Measurements from ENCODE around the gene RAB40B.

Gene RAB40B

DNA sequence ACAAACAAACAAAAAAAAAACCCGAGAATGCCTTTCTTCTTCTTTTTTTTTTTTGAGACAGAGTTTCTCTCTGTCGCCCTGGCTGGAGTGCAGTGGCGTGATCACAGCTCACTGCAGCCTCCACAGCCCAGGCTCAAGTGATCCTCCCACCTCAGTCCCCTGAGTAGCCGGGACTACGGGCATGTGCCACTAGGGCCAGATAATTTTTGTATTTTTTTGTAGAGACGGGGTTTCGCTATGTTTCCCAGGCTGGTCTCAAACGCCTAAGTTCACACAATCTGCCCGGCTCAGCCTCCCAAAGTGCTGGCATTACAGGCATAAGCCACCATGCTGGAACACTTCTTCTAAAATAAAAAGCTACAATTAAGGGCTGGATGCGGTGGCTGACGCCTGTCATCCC lies 33.3 kb downstream of the RAB40B start:
- Histone ChIP-seq H3K4me3 (ENCODE audit: extremely low read depth, insufficient read depth, low read length, poor library complexity, severe bottlenecking) (no peak overlapping the region), H3K4me1 (ENCODE audit: control insufficient read depth, insufficient read depth, low read length, poor library complexity, severe bottlenecking) (peaks cover 12% of the 10 kb centered on the region), H3K36me3 (ENCODE audit: control insufficient read depth, insufficient read depth, low read length) (no peaks in the 10 kb centered on the region), H3K27ac (ENCODE audit: low read depth, low read length, severe bottlenecking) (no peak overlapping the region), H3K9me3 (ENCODE audit: control insufficient read depth, low read length) (no peaks in the 10 kb centered on the region)
- whole genome bisulfite sequencing, 2 experiments (ENCODE audit: insufficient coverage in 2 of 2): 95% methylated on average over 6 to 10 of the region's 11 CpGs

DNA sequence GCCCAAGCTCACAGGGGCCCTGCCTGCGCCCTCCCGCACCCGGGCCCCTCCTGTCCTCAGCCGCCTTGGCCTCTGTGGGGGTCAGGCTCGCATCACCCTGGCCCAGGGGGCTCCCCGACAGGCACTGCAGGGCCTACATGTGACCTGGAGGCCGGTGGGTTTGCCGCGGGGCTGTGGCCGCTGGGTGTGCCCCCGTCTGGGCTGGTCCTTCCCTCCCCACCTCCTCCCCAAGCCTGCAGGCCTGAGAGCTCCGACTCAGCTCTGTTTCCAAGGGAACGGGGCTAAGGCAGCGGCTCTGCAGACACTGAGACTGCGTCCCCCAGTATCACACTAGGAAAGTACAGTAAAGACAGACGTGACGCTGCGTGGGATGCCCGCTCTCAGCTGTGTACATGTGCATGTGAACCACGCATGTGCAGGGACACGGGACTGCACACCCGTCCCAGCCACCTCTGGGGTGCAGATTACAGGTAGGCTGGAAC lies 33.8 kb downstream of the RAB40B start:
- no peaks in the 10 kb centered on the region for H3K9me3 ChIP-seq (ENCODE audit: control insufficient read depth, low read length)

DNA sequence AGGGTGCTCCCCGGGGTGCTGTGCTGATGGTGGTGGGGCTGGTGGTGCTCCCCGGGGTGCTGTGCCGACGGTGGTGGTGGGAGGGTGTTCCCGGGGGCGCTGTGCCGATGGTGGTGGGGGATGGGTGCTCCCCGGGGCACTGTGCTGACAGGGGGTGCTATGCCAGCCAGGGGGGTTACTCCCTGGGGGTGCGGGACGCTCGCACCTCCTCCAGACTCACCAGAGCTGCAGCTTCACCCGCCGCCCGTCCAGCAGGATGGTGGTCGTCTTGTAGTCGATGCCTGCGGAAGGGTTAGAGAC lies 34.3 kb downstream of the RAB40B start:
- H3K9me3 ChIP-seq (ENCODE audit: control insufficient read depth, low read length): no peaks in the 10 kb centered on the region
- no peak overlapping the region for H3K27ac ChIP-seq (ENCODE audit: low read depth, low read length, severe bottlenecking)
- peaks cover 12% of the 10 kb centered on the region for H3K4me1 ChIP-seq (ENCODE audit: control insufficient read depth, insufficient read depth, low read length, poor library complexity, severe bottlenecking)
- WGBS, 2 experiments (ENCODE audit: insufficient coverage in 2 of 2): 93 to 95% methylated on average over 6 to 9 of the region's 17 CpGs
- no peak overlapping the region for H3K4me3 ChIP-seq (ENCODE audit: extremely low read depth, insufficient read depth, low read length, poor library complexity, severe bottlenecking)
- H3K36me3 ChIP-seq (ENCODE audit: control insufficient read depth, insufficient read depth, low read length): no peaks in the 10 kb centered on the region

More for the DNA sequence above, 33.8 kb downstream of the RAB40B start:
- Histone ChIP-seq H3K4me3 (ENCODE audit: extremely low read depth, insufficient read depth, low read length, poor library complexity, severe bottlenecking) (no peak overlapping the region), H3K36me3 (ENCODE audit: control insufficient read depth, insufficient read depth, low read length) (no peaks in the 10 kb centered on the region), H3K27ac (ENCODE audit: low read depth, low read length, severe bottlenecking) (no peak overlapping the region), H3K4me1 (ENCODE audit: control insufficient read depth, insufficient read depth, low read length, poor library complexity, severe bottlenecking) (peaks cover 12% of the 10 kb centered on the region)
- WGBS, 2 experiments (ENCODE audit: insufficient coverage in 2 of 2): 74 to 85% methylated on average over 16 to 22 of the region's 22 CpGs

DNA sequence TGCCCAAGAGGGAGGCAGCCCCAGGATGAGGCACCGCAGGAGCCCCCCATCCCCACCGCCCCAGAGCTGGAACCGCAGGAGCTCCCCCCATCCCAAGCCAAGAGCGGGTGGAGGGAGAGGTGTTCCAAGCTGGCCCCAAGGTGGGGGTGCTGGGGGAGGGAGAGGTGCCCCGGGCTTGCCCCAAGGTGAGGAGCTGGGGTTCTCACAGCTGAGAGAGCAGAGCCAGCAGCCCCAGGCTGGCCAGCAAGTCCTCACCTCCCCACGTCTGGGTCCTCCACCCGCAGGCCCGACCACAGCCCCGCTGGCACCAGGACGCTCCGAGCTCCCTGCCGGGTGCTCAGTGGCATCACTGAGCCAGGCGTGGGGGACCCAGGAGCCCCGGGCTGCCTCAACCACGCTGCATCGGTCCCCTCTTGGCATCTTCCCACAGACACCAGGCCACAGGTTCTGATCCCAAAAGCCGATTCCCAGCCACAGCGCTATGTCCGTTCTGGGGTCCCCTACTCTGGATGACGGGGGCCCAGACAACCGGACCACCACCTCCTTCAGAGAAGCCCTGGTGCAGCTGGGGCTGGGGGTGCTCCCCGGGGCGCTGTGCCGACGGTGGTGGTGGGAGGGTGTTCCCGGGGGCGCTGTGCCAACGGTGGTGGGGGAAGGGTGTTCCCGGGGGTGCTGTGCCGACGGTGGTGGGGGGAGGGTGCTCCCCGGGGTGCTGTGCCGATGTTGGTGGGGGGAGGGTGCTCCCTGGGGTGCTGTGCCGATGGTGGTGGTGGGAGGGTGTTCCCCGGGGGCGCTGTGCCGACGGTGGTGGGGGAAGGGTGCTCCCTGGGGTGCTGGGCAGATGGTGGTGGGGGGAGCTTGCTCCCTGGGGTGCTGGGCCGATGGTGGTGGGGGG lies 34.9 kb downstream of the RAB40B start:
- Histone ChIP-seq H3K36me3 (ENCODE audit: control insufficient read depth, insufficient read depth, low read length) (no peaks in the 10 kb centered on the region), H3K27ac (ENCODE audit: low read depth, low read length, severe bottlenecking) (no peak overlapping the region), H3K4me1 (ENCODE audit: control insufficient read depth, insufficient read depth, low read length, poor library complexity, severe bottlenecking) (peaks cover 10% of the 10 kb centered on the region), H3K9me3 (ENCODE audit: control insufficient read depth, low read length) (no peaks in the 10 kb centered on the region), H3K4me3 (ENCODE audit: extremely low read depth, insufficient read depth, low read length, poor library complexity, severe bottlenecking) (no peak overlapping the region)
- WGBS, 2 experiments (ENCODE audit: insufficient coverage in 2 of 2): 96 to 97% methylated on average over 18 to 21 of the region's 39 CpGs

DNA sequence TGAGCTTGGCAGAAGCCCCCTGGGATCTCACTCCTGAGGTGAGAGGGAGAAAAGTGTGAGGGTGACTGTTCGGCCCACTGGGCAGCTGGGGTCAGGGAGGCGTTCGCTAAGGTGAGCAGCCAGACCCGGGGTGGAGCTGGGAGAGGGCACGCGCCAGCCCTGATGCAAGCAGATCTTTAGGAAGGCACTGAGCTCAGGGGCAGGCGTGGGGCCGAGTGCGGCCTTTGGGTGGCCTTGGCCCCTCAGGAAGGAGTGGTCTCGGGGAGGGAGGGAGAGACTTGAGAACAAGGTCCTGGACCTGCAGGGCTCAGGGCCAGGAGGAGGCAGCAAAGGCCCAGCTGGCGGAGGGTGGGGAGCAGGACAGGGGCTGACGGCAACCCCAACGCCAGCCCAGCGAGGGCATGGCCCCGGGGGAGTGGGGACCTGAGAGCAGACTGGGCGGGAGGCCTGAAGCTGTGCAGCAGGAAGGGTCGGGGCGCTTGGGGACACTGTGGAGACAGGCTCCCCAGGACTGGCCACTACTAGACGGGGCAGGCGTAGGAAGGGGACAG lies 35.7 kb downstream of the RAB40B start:
- Histone ChIP-seq H3K4me3 (ENCODE audit: extremely low read depth, insufficient read depth, low read length, poor library complexity, severe bottlenecking) (no peak overlapping the region), H3K4me1 (ENCODE audit: control insufficient read depth, insufficient read depth, low read length, poor library complexity, severe bottlenecking) (peaks cover 9% of the 10 kb centered on the region), H3K36me3 (ENCODE audit: control insufficient read depth, insufficient read depth, low read length) (no peaks in the 10 kb centered on the region), H3K9me3 (ENCODE audit: control insufficient read depth, low read length) (no peaks in the 10 kb centered on the region), H3K27ac (ENCODE audit: low read depth, low read length, severe bottlenecking) (no peak overlapping the region)
- 92 to 95% methylated on average over 19 to 20 of the region's 20 CpGs for WGBS, 2 experiments (ENCODE audit: insufficient coverage in 2 of 2)

DNA sequence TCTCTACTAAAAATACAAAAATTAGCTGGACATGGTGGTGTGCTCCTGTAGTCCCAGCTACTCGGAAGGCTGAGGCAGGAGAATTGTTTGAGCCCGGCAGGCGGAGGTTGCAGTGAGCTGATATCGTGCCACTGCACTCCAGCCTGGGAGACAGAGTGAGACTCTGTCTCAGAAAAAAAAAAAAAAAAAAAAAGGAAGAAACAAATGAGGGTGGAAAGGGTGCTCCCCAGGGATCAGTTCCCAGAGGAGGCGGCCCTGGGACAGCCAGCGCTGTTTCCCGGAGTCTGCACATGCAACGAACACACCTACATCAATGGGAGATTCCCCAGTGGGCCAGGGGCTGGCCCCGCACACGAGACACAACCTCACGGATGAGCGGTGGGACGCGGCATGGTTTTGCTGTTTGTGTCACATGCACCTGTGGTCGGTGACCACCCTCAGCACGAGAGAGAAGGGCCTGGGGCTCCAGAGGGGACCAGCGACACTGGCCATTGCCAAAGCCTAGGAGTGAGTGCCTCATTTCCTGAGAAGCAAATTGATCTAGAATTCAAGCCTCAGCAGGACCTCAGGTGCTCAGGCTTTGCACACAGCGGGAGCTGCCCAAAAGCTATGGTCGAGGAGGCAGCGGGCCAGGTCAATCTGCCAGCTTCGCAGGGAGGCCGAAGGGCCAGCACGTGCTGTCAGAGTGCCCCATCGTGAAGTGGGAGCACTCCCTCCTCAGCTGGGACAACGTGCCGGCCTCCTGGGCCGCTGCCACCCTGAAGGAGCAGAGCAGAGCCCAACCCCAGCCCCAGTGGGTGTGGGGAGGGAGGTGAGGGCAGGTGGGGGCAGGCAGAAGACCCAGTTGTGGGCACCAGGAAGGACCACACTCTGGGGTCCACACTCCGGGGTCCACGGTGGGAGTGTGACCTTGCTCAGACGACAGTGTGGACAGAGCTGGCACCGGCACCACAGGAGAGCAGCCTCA lies 36.5 kb downstream of the RAB40B start:
- 83 to 85% methylated on average over 28 to 29 of the region's 31 CpGs for WGBS, 2 experiments (ENCODE audit: insufficient coverage in 2 of 2)
- H3K9me3 ChIP-seq (ENCODE audit: control insufficient read depth, low read length): no peaks in the 10 kb centered on the region
- no peak overlapping the region for H3K4me3 ChIP-seq (ENCODE audit: extremely low read depth, insufficient read depth, low read length, poor library complexity, severe bottlenecking)
- no peaks in the 10 kb centered on the region for H3K36me3 ChIP-seq (ENCODE audit: control insufficient read depth, insufficient read depth, low read length)
- H3K4me1 ChIP-seq (ENCODE audit: control insufficient read depth, insufficient read depth, low read length, poor library complexity, severe bottlenecking): peaks cover 9% of the 10 kb centered on the region
- no peak overlapping the region for H3K27ac ChIP-seq (ENCODE audit: low read depth, low read length, severe bottlenecking)

DNA sequence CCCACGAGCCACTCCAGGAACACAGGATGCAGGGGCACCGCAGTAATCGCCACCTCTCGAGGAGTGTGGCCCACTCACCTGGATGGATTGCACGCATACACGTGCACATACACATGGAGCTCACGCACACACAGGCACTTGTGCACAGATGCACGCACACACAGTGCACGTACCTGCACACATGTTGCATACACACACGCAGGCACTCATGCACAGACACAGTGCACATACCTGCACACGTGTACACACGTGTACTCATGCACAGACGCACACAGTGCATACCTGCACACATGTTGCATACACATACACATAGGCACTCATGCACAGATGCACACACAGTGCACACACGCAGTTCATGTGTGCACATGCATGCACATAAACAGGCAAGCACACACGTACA lies 38.6 kb downstream of the RAB40B start:
- H3K4me3 ChIP-seq (ENCODE audit: extremely low read depth, insufficient read depth, low read length, poor library complexity, severe bottlenecking): no peak overlapping the region
- peaks cover 6% of the 10 kb centered on the region for H3K4me1 ChIP-seq (ENCODE audit: control insufficient read depth, insufficient read depth, low read length, poor library complexity, severe bottlenecking)
- no peak overlapping the region for H3K27ac ChIP-seq (ENCODE audit: low read depth, low read length, severe bottlenecking)
- no peaks in the 10 kb centered on the region for H3K36me3 ChIP-seq (ENCODE audit: control insufficient read depth, insufficient read depth, low read length)
- no peaks in the 10 kb centered on the region for H3K9me3 ChIP-seq (ENCODE audit: control insufficient read depth, low read length)
- WGBS, 2 experiments (ENCODE audit: insufficient coverage in 2 of 2): 89 to 93% methylated on average over 15 of the region's 15 CpGs

DNA sequence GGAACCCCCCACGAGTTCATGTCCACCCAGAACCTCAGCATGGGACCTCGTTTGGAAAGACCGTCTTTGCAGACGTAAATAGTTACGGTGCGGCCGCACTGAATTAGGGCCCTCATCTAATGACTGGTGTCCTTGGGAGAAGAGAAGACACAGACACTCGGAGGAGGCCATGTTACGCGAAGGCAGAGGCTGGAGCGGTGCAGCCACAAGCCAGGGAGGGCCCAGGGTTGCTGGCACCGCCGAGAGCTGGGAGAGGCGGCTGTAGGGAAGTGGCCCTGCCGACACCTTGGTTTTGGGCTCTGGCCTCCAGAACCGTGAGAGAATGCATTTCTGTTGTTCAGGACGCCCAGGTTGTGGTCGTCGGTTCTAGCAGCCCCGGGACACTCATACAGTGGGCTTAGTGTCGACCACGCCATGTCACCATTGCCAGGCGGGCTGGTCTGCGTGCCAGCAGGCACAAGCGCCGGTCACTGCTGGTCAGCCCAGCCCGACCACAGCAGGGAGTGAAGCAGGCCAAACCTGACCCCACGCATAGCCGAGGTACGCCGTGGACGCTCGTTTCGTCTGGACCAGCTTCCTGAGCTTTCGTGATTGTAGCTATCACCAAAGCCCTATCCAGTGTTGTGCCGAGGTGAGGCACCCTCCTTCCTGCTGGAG lies 39.6 kb downstream of the RAB40B start:
- Histone ChIP-seq H3K4me3 (ENCODE audit: extremely low read depth, insufficient read depth, low read length, poor library complexity, severe bottlenecking) (no peak overlapping the region), H3K4me1 (ENCODE audit: control insufficient read depth, insufficient read depth, low read length, poor library complexity, severe bottlenecking) (no peaks in the 10 kb centered on the region), H3K9me3 (ENCODE audit: control insufficient read depth, low read length) (no peaks in the 10 kb centered on the region), H3K27ac (ENCODE audit: low read depth, low read length, severe bottlenecking) (no peak overlapping the region), H3K36me3 (ENCODE audit: control insufficient read depth, insufficient read depth, low read length) (no peaks in the 10 kb centered on the region)
- 91 to 93% methylated on average over 36 of the region's 36 CpGs for WGBS, 2 experiments (ENCODE audit: insufficient coverage in 2 of 2)

DNA sequence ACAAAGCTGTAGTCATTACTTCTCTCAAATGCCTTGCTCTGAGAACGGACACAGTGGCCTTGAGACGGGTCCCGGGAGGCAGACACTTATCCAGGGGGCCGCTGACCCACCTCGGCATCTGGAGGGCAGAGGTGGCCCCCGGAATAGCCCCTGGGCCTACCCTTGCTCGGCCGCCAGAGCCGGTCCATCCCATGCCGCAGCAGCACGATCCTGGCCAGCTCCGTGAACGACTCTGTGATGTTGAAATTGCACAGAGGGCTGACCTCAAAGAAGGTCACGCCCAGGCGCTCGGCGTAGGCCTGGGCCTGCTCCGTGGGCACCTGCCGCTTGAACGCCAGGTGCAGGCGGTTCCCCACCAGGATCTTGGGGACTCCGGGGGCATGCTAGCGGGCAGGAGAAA lies 40.2 kb downstream of the RAB40B start:
- no peaks in the 10 kb centered on the region for H3K4me1 ChIP-seq (ENCODE audit: control insufficient read depth, insufficient read depth, low read length, poor library complexity, severe bottlenecking)
- H3K27ac ChIP-seq (ENCODE audit: low read depth, low read length, severe bottlenecking): no peak overlapping the region
- H3K36me3 ChIP-seq (ENCODE audit: control insufficient read depth, insufficient read depth, low read length): no peaks in the 10 kb centered on the region
- no peaks in the 10 kb centered on the region for H3K9me3 ChIP-seq (ENCODE audit: control insufficient read depth, low read length)
- 93 to 97% methylated on average over 22 of the region's 23 CpGs for WGBS, 2 experiments (ENCODE audit: insufficient coverage in 2 of 2)
- no peak overlapping the region for H3K4me3 ChIP-seq (ENCODE audit: extremely low read depth, insufficient read depth, low read length, poor library complexity, severe bottlenecking)

DNA sequence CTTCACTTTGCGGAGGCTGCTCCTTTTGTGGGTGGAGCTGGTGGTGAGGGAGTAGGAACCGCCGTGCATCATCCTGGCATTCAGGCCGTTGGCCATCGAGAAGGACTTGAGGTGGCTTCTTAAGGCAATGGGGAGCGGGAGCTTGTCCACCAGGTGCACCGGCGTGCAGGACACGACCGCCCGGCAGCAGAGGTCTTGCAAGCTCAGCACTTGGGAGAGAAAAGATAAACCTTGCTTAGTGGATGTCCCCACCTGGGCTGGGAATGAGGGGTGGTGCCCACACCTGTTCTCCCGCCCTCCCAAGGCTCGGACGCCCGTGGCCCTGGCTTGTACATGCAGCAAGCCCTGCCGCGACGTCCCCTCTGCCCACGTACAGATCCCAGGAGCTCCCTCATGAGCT lies 40.6 kb downstream of the RAB40B start:
- 95 to 96% methylated on average over 19 of the region's 19 CpGs for WGBS, 2 experiments (ENCODE audit: insufficient coverage in 2 of 2)
- no peak overlapping the region for H3K27ac ChIP-seq (ENCODE audit: low read depth, low read length, severe bottlenecking)
- H3K4me3 ChIP-seq (ENCODE audit: extremely low read depth, insufficient read depth, low read length, poor library complexity, severe bottlenecking): no peak overlapping the region
- H3K4me1 ChIP-seq (ENCODE audit: control insufficient read depth, insufficient read depth, low read length, poor library complexity, severe bottlenecking): no peaks in the 10 kb centered on the region
- no peaks in the 10 kb centered on the region for H3K9me3 ChIP-seq (ENCODE audit: control insufficient read depth, low read length)
- H3K36me3 ChIP-seq (ENCODE audit: control insufficient read depth, insufficient read depth, low read length): no peaks in the 10 kb centered on the region
